ENCODE data around the gene MYL6B.

- peak; percentile 70 to 81 (median 71) for TF ChIP-seq CTCF (IDR thresholded peaks at IDR 0.05)
- TF ChIP-seq EP300 (IDR thresholded peaks at IDR 0.05), result no peak
- no peak for TF ChIP-seq POLR2A (IDR thresholded peaks at IDR 0.05; ENCODE audit: low read depth)
Measured at GRCh38 chr12:56189099-56189917, 36.9 kb downstream of the MYL6B start, which contains the start of gene SMARCC2.

Data from esophagus muscularis mucosa (tissue), 4 donors.